ENCODE results near the gene PPA2. TPM values are rescaled to one million over a fixed set of nuclear protein-coding genes. Genes with fewer than 3 reads are reported as not detected.

Gene PPA2
- total RNA-seq, 2 donors from 2014 or later, result 115 to 166 TPM

- Histone ChIP-seq H3K9ac (ENCODE audit: low read depth in 2 of 2, low read length in 2 of 2) (no peak overlapping the region), H3K27ac (no peak overlapping the region), H3K36me3 (no peaks in the 10 kb centered on the region), H3K4me1 (no peaks in the 10 kb centered on the region), H3K27me3 (no peaks in the 10 kb centered on the region), H3K4me3 (no peak overlapping the region), H3K9me3 (no peaks in the 10 kb centered on the region)
- intact Hi-C loops (cut with DNase I), result no loop called here
- no peak for TF ChIP-seq CTCF (IDR thresholded peaks at IDR 0.05)
- DNase-seq, result no peak
Observed at GRCh38 chr4:105440890-105441289, 33.0 kb downstream of the PPA2 start.

- no peak for DNase-seq
- H3K36me3 ChIP-seq, result no peaks in the 10 kb centered on the region
Observed at GRCh38 chr4:105437637-105438036, 36.2 kb downstream of the PPA2 start.

GRCh38 chr4:105436414-105436813 is 37.4 kb downstream of the PPA2 start:
- DNase-seq, result no peak
- H3K4me3 ChIP-seq, result no peak overlapping the region
- H3K27ac ChIP-seq, result no peak overlapping the region
- H3K4me1 ChIP-seq, result no peaks in the 10 kb centered on the region
- intact Hi-C loops (cut with DNase I), result no loop called here
- no peak overlapping the region for H3K9ac ChIP-seq (ENCODE audit: low read depth in 2 of 2, low read length in 2 of 2)
- H3K36me3 ChIP-seq, result no peaks in the 10 kb centered on the region
- H3K9me3 ChIP-seq, result no peaks in the 10 kb centered on the region
- no peak for TF ChIP-seq CTCF (IDR thresholded peaks at IDR 0.05)
- H3K27me3 ChIP-seq, result no peaks in the 10 kb centered on the region

More at GRCh38 chr4:105437637-105438036, 36.2 kb downstream of the PPA2 start:
- H3K9ac ChIP-seq (ENCODE audit: low read depth in 2 of 2, low read length in 2 of 2), result no peak overlapping the region
- no peaks in the 10 kb centered on the region for H3K4me1 ChIP-seq
- no peaks in the 10 kb centered on the region for H3K9me3 ChIP-seq
- no peak overlapping the region for H3K27ac ChIP-seq
- H3K27me3 ChIP-seq, result no peaks in the 10 kb centered on the region
- intact Hi-C loops (cut with DNase I), result no loop called here
- H3K4me3 ChIP-seq, result no peak overlapping the region
- TF ChIP-seq CTCF (IDR thresholded peaks at IDR 0.05), result no peak

- no peaks in the 10 kb centered on the region for H3K9me3 ChIP-seq
- no peak overlapping the region for H3K9ac ChIP-seq (ENCODE audit: low read depth in 2 of 2, low read length in 2 of 2)
- H3K4me3 ChIP-seq, result no peak overlapping the region
- no peaks in the 10 kb centered on the region for H3K36me3 ChIP-seq
- TF ChIP-seq CTCF (IDR thresholded peaks at IDR 0.05), result no peak
- no peaks in the 10 kb centered on the region for H3K27me3 ChIP-seq
- H3K4me1 ChIP-seq, result no peaks in the 10 kb centered on the region
- intact Hi-C loops (cut with DNase I), result no loop called here
- no peak overlapping the region for H3K27ac ChIP-seq
- no peak for DNase-seq
Observed at GRCh38 chr4:105434940-105435339, 38.9 kb downstream of the PPA2 start.

- H3K27me3 ChIP-seq, result no peaks in the 10 kb centered on the region
- no peaks in the 10 kb centered on the region for H3K4me1 ChIP-seq
- H3K36me3 ChIP-seq, result no peaks in the 10 kb centered on the region
- no peak overlapping the region for H3K27ac ChIP-seq
- H3K9me3 ChIP-seq, result no peaks in the 10 kb centered on the region
- TF ChIP-seq CTCF (IDR thresholded peaks at IDR 0.05), result no peak
- H3K4me3 ChIP-seq, result no peak overlapping the region
- DNase-seq, result no peak
- intact Hi-C loops (cut with DNase I), result no loop called here
- no peak overlapping the region for H3K9ac ChIP-seq (ENCODE audit: low read depth in 2 of 2, low read length in 2 of 2)
Observed at GRCh38 chr4:105433421-105433820, 40.4 kb downstream of the PPA2 start.

GRCh38 chr4:105432438-105432837 is 41.4 kb downstream of the PPA2 start:
- Histone ChIP-seq H3K9me3 (no peaks in the 10 kb centered on the region), H3K36me3 (no peaks in the 10 kb centered on the region), H3K27me3 (no peaks in the 10 kb centered on the region), H3K4me1 (no peaks in the 10 kb centered on the region), H3K9ac (ENCODE audit: low read depth in 2 of 2, low read length in 2 of 2) (no peak overlapping the region), H3K27ac (no peak overlapping the region), H3K4me3 (no peak overlapping the region)
- no peak for TF ChIP-seq CTCF (IDR thresholded peaks at IDR 0.05)
- intact Hi-C loops (cut with DNase I), result no loop called here
- DNase-seq, result no peak

Measured in colonic mucosa (tissue), 4 donors.